Activated CD4-positive, alpha-beta T cell treated with anti-CD3 and anti-CD28 coated beads, Interleukin-2, Interleukin-6, amounts not matched to agents 100 ng/mL and 50 ng/mL, durations not matched to agents 16 hours and 8 hours (primary cell): ENCODE results near the gene CTSG.
"Not testable (repeated sequence)": the region's sequence is repeated elsewhere in the genome, so short reads cannot be mapped to it uniquely, and the experiment has no call there.

Source experiments
- DNase-seq: peaks from one replicate; pipeline ENCODE4 v3.0.0-alpha.2; 2020

CTSG gene

GRCh38 chr14:24576182-24576581, at the start of gene CTSG:
Gene CTSG (minus strand): TSS chr14:24576250. CDS start chr14:24576223, 27 bp downstream.
- DNase-seq: no peak

GRCh38 chr14:24613747-24614146, 37.7 kb upstream of the CTSG start:
- DNase-seq: no peak

GRCh38 chr14:24613241-24613640, 37.2 kb upstream of the CTSG start:
- DNase-seq: no peak

- DNase-seq: no peak
Observed at GRCh38 chr14:24612196-24612595, 36.1 kb upstream of the CTSG start.

- DNase-seq: peak; percentile 61
Observed at GRCh38 chr14:24609655-24610344, 33.8 kb upstream of the CTSG start, which contains the start of gene GZMH. Gene GZMH (minus strand): TSS chr14:24609685. CDS start chr14:24609613, 72 bp downstream.

GRCh38 chr14:24607635-24608514, 31.8 kb upstream of the CTSG start:
- no peak for DNase-seq

GRCh38 chr14:24607081-24607480, 31.0 kb upstream of the CTSG start:
- DNase-seq: peak; percentile 41

- DNase-seq: no peak
Observed at GRCh38 chr14:24606297-24606696, 30.2 kb upstream of the CTSG start.

- DNase-seq: peak; percentile 87
Observed at GRCh38 chr14:24605435-24606190, 29.6 kb upstream of the CTSG start.

GRCh38 chr14:24597403-24597802, 21.4 kb upstream of the CTSG start:
- DNase-seq: no peak

- no peak for DNase-seq
Observed at GRCh38 chr14:24595073-24595808, 19.2 kb upstream of the CTSG start.

GRCh38 chr14:24591004-24591403, 15.0 kb upstream of the CTSG start:
- not testable (repeated sequence) for DNase-seq

GRCh38 chr14:24584402-24584801, 8.4 kb upstream of the CTSG start:
- DNase-seq: not testable (repeated sequence)

- DNase-seq: no peak
Observed at GRCh38 chr14:24578558-24578957, 2.5 kb upstream of the CTSG start.

GRCh38 chr14:24576771-24577170, 721 bp upstream of the CTSG start:
- DNase-seq: no peak

- DNase-seq: no peak
Observed at GRCh38 chr14:24574206-24574774, 1.8 kb downstream of the CTSG start.

GRCh38 chr14:24566318-24566717, 9.7 kb downstream of the CTSG start:
- no peak for DNase-seq

- DNase-seq: no peak
Observed at GRCh38 chr14:24565766-24566165, 10.3 kb downstream of the CTSG start.

GRCh38 chr14:24563505-24563904, 12.5 kb downstream of the CTSG start:
- no peak for DNase-seq

- no peak for DNase-seq
Observed at GRCh38 chr14:24556756-24557155, 19.3 kb downstream of the CTSG start.

GRCh38 chr14:24549064-24549463, 27.0 kb downstream of the CTSG start:
- DNase-seq: not testable (repeated sequence)

- DNase-seq: no peak
Observed at GRCh38 chr14:24542346-24542936, 33.6 kb downstream of the CTSG start.
